Endothelial cell (in vitro differentiated cells): Measurements from ENCODE around the gene RSRC1. TPM values are rescaled to one million over a fixed set of nuclear protein-coding genes. Genes with fewer than 3 reads are reported as not detected.

Source experiments
- DNase-seq: peaks from one replicate; pipeline ENCODE4 v3.0.0; 2021; ENCODE audit warnings: low spot score
- H3K27ac Mint-ChIP-seq: one replicate; pipeline ENCODE4 v1.8.0; 2021; ENCODE audit warnings: mixed read lengths, inconsistent platforms; ENCODE audit not compliant: unreplicated experiment
- H3K27me3 Mint-ChIP-seq: one replicate; pipeline ENCODE4 v1.8.0; 2021; ENCODE audit warnings: mild to moderate bottlenecking, moderate library complexity, mixed read lengths, inconsistent platforms; ENCODE audit not compliant: unreplicated experiment
- H3K36me3 Mint-ChIP-seq: one replicate; pipeline ENCODE4 v1.8.0; 2021; ENCODE audit warnings: mild to moderate bottlenecking, low read depth, mixed read lengths, inconsistent platforms; ENCODE audit not compliant: unreplicated experiment
- H3K4me1 Mint-ChIP-seq: one replicate; pipeline ENCODE4 v1.8.0; 2021; ENCODE audit warnings: mild to moderate bottlenecking, mixed read lengths, inconsistent platforms; ENCODE audit not compliant: unreplicated experiment
- H3K4me3 Mint-ChIP-seq: one replicate; pipeline ENCODE4 v1.8.0; 2021; ENCODE audit warnings: mild to moderate bottlenecking, mixed read lengths, inconsistent platforms; ENCODE audit not compliant: unreplicated experiment
- H3K9me3 Mint-ChIP-seq: one replicate; pipeline ENCODE4 v1.8.0; 2021; ENCODE audit warnings: mixed read lengths, inconsistent platforms; ENCODE audit not compliant: unreplicated experiment
- CTCF ChIP-seq: fragments of 200-600 bp; sonication (generic); IDR thresholded peaks from one replicate; pipeline ENCODE4 v1.5.0; 2021; ENCODE audit warnings: antibody characterized with exemption; ENCODE audit not compliant: unreplicated experiment
- total RNA-seq: library from RNA; stranded (reverse); fragmentation: NEBNext Ultra II Directional; extraction: Animal tissue kit (Norgen Biotek cat#: 25700); gene quantifications from one replicate; pipeline ENCODE4 v1.2.1, GENCODE V29; 2021; ENCODE audit not compliant: unreplicated experiment

The RSRC1 gene
- total RNA-seq, 1 donor from 2014 or later: 24.7 TPM

- H3K4me3 Mint-ChIP-seq: no peak overlapping the region
- DNase-seq: no peak
- no peaks in the 10 kb centered on the region for H3K36me3 Mint-ChIP-seq
- no peak for TF ChIP-seq CTCF
- H3K9me3 Mint-ChIP-seq: no peaks in the 10 kb centered on the region
- H3K4me1 Mint-ChIP-seq: no peaks in the 10 kb centered on the region
- H3K27ac Mint-ChIP-seq: no peak overlapping the region
- no peaks in the 10 kb centered on the region for H3K27me3 Mint-ChIP-seq
Measured at GRCh38 chr3:158295771-158296170, 185.9 kb downstream of the RSRC1 start.

- DNase-seq: no peak
- Mint-ChIP-seq H3K36me3 (no peaks in the 10 kb centered on the region), H3K4me1 (no peaks in the 10 kb centered on the region), H3K27ac (no peak overlapping the region), H3K4me3 (no peak overlapping the region), H3K9me3 (no peaks in the 10 kb centered on the region), H3K27me3 (peaks cover 2% of the 10 kb centered on the region)
- no peak for TF ChIP-seq CTCF
Measured at GRCh38 chr3:158297940-158298339, 188.1 kb downstream of the RSRC1 start.

GRCh38 chr3:158308236-158308928 lies 198.5 kb downstream of the RSRC1 start:
- DNase-seq: no peak
- Mint-ChIP-seq H3K36me3 (no peaks in the 10 kb centered on the region), H3K27ac (no peak overlapping the region), H3K9me3 (no peaks in the 10 kb centered on the region), H3K4me1 (no peaks in the 10 kb centered on the region), H3K27me3 (no peaks in the 10 kb centered on the region), H3K4me3 (no peak overlapping the region)
- no peak for TF ChIP-seq CTCF

- Mint-ChIP-seq H3K27me3 (no peaks in the 10 kb centered on the region), H3K27ac (no peak overlapping the region), H3K9me3 (no peaks in the 10 kb centered on the region), H3K4me1 (no peaks in the 10 kb centered on the region), H3K4me3 (no peak overlapping the region), H3K36me3 (no peaks in the 10 kb centered on the region)
- no peak for TF ChIP-seq CTCF
- DNase-seq: no peak
Measured at GRCh38 chr3:158312560-158313141, 202.8 kb downstream of the RSRC1 start.

GRCh38 chr3:158313338-158313927 lies 203.5 kb downstream of the RSRC1 start:
- Mint-ChIP-seq H3K4me1 (no peaks in the 10 kb centered on the region), H3K36me3 (no peaks in the 10 kb centered on the region), H3K9me3 (no peaks in the 10 kb centered on the region), H3K27me3 (no peaks in the 10 kb centered on the region), H3K27ac (no peak overlapping the region), H3K4me3 (no peak overlapping the region)
- no peak for DNase-seq
- TF ChIP-seq CTCF: peak; percentile 47
